NCI-H2171 treated with DMSO at 0.1 percent for 48 hours (cell line): ENCODE data around the gene ARHGAP42.
"Not testable (repeated sequence)": the region's sequence is repeated elsewhere in the genome, so short reads cannot be mapped to it uniquely, and the experiment has no call there.

Source experiments
- DNase-seq: peaks from one replicate; lab custom pipeline; 2025; lab: John Stamatoyannopoulos, UW

The ARHGAP42 gene

DNA sequence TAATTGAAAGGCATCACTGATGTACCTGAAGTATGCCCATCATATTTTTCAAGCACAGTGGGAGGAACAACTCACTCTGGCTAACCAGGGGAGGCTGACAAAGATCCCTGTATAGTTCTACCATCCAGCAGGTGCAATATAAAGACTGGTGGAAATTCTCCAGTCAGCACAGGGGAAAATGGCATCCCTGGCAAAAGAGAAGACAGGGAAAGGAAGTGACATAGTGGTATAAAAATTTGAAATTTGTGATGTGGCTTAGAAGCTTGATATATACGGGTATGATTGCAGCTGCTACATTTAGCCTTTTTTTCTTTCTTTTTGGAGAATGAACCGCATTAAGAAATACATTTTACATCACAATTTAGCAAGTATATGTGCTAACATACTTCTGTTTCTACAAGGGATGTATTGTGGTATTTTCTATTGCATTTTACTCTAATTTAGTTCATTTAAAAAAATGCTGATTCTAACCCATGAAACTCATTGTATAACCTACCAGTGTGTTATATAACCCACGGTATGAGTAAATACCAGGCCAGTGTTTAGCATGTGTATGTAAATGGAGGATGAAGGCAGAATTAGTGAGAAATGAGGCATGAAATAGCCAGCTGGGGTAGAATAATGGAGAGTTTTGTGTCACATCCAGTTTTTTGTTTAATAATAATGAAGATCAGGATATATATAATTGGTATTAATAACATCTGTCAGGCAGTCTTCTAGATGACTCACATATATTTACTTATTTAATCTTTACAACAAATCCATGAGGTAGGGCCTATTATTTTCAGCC lies 186.1 kb downstream of the ARHGAP42 start:
- peak; percentile 76 for DNase-seq

- DNase-seq = peak; percentile 28
Measured at GRCh38 chr11:100874203-100874602, 187.1 kb downstream of the ARHGAP42 start.

DNA sequence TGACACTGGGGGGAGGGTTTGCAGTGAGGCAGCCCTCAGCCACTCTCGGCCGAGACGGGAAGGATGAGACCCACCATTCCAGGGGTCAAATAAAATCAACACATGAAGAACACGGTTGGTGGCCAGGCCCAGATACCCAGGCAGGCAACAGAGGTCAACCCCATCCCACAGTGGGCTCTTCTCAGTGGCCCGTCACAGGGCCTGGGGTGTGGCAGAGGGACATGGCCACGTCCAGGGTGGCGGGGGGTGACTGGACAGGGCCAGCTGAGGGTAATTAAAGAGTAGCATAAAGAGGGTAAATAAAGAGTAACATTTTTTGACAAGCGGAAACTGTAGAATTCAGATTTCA lies 188.4 kb downstream of the ARHGAP42 start:
- DNase-seq = no peak

DNA sequence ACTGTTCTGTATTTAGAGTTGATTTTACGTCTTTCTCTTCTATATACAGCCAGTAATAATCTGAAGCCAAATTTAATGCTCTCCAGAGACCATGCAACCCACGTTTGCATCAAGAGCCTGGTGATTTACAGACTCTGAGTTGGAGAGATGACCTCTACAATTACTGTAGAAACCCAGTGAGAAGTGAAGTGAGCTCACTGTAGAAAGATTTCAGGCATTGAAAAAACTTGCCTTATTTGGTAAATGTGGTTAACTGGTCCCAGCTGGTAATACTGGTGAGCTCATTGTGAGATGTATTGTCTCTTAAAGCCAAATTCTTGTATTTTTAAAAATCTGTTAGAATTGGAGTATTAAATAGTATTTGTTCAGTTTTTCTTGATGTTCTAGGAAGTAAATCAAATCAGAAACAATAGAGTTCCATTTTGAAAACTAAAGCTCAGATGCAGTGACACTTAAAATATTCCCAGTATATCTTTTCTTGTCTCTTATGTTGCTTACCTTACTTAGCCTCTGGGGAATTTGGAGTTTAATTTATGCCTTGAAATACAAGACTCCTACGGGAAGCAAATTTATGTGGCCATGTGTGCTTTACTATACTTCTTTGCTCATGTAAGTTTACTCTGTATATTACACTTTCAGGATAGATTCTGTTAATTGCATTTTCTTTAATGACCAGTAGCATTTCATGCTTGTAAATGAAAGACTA lies 189.9 kb downstream of the ARHGAP42 start:
- peak; percentile 23 for DNase-seq

GRCh38 chr11:100878474-100878873 lies 191.4 kb downstream of the ARHGAP42 start:
- DNase-seq = no peak

GRCh38 chr11:100882957-100883356 lies 195.9 kb downstream of the ARHGAP42 start:
- no peak for DNase-seq

GRCh38 chr11:100883830-100884229 lies 196.7 kb downstream of the ARHGAP42 start:
- DNase-seq = no peak

DNA sequence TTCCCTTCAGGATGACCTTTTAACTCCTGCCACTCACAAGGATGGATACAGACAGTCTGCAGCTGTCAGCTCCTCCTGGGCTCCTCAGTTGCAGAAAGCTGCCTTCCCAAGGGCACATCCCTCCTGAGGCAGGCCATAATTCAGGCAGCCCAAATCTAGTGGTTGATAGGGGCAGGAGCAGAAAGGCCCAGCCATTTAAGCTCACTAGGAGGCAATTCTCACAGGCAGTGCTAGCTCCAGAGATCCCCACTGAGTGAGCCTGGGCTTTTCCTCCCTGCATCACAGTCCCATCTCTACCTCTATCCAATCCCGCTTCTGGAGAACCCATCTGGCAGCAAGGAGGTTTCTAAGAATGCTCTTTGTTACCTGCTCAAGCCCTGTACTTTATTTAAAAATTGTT lies 200.6 kb downstream of the ARHGAP42 start:
- DNase-seq = no peak

GRCh38 chr11:100888836-100889235 lies 201.7 kb downstream of the ARHGAP42 start:
- no peak for DNase-seq

DNA sequence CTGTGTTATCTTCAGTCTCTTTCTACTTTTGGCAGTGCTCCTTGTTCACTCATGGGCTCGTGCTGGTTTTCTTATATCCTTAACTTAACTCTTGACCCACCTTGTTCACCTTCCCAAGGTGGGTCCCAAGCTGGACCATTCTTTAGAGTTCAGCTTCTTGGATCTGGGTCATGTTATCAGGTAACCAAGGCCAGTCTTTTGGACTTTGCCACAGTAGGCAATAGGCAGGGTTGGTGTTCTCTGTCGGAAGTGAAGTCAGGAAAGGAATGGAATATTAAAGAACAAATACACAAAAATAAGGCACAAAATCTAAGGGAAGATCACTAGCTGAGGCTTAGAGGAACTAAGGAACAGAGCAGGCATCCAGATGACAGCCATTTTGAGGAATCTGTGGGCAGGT lies 202.7 kb downstream of the ARHGAP42 start:
- no peak for DNase-seq

DNA sequence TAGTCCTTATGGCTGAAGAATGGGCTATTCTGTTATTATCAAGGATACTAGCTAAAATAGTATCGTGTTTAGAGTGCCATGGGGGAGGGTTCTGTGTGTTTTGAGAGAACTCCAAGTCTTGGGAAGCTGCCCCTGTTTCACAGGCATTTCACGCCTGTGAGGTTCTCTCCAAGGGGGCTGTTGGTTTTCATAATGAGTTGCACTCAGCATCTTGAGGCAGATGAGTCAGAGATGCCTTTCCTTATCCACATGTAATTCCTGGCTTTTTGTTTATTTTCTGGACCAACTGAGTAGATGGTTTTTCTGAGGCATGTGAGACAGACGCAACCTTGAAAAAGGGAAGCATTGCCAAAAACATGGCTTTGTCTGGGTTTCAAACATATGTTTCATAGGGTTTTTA lies 203.7 kb downstream of the ARHGAP42 start:
- DNase-seq = no peak

DNA sequence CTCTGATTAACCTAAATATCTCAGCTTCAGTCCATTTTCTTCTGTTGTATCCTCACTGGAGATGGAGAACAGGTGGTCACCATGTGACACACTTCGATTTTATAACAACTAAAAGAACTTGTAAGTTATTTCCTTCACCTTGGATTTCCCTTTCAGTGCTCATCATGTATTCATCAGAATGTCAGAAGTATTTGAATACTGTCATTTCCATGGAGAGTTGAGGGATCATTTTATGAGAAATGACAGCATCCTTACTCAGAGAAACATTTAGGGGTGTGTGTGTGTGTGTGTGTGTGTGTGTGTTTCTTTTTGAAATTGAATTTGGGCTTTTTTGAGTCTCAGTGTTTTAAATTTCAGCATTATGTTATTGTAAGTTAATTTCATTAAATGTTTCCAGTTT lies 205.8 kb downstream of the ARHGAP42 start:
- no peak for DNase-seq

DNA sequence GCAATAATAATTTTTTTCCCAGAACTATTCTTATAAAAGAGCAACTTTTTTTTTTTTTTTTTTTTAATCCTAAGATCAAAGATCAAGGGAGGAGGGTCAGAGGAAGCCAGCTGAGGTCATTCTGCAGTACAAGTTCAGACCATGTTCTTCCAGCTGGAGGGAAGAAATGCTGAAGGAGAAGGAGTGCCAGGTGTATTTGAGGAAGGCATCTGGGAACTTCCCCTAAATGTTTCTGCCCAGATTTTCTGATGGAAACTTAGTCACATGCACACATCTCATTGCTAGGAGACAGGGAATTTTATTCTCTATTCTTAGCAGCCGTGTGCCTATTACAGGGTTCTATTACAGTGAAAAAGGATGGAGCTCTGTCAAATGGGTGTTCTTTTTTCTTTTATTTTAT lies 208.4 kb downstream of the ARHGAP42 start:
- no peak for DNase-seq

DNA sequence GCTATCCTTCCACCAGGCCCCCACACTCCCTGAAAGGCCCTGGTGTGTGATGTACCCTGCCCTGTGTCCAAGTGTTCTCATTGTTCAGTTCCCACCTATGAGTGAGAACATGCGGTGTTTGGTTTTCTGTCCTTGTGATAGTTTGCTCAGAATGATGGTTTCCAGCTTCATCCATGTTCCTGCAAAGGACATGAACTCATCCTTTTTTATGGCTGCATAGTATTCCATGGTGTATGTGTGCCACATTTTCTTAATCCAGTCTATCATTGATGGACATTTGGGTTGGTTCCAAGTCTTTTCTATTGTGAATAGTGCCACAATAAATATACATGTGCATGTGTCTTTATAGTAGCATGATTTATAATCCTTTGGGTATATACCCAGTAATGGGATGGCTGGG lies 208.9 kb downstream of the ARHGAP42 start:
- DNase-seq = not testable (repeated sequence)

DNA sequence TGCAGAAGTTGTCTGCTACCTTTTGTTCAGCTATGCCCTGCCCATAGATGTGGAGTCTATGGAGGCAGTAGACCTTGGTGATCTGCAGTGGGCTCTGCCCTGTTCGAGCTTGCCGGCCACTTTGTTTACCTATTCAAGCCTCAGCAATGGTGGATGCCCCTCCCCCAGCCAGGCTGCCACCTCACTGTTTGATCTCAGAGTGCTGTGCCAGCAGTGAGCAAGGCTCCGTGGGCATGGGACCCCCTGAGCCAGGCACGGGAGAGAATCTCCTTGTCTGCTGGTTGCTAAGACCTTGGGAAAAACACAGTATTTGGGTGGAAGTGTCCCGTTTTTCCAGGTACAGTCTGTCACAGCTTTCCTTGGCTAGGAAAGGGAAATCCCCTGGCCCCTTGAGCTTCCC lies 214.4 kb downstream of the ARHGAP42 start:
- DNase-seq = not testable (repeated sequence)

DNA sequence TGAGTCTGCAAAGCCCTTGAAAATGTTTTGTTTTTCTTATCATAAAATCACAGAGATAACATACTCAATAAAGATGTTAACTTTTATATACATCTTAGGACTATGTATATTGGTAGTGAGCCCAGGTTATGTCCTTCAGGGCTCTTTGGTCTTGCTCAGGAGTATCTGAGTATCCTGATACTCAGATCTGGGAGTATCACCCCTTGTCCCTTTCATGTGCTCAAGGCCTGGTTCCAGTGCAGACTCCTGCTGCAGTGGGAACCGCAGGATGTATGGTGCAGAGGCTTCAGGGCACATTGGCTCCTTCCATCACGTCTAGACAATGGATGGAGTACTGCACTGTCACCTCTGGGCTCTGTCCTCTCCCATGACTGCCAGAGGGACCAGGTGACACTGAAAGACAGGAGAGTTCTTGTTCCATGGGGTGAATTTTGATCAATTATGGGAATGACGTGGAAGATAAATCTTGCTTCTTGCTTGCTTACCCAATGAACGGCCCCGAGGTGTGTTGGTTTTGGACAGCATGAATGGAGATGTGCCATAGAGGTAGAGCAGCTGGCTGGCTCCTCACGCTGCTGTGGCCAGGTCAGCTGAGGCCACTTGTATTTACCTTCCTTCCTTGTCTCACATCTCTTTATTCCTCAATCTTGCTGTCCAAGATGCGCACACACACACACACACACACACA lies 215.5 kb downstream of the ARHGAP42 start:
- no peak for DNase-seq

DNA sequence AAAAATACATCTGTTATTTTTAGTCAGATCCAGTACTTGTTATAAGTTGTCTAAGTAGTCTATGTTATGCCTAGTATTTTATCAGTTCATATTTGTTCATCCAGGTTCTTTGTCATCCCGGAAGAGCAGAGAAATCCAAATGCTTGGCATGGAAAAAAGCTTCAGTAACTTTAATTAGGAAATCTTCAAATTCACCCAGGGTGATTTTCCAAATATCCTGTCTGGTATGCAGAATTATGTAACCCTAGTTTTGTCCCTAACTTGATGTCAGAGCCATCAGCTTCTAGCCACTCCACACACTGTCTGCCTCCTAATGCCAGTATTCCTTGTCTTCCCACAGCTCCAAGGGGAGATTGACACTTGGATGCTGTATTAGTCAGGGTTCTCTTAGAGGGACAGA lies 216.2 kb downstream of the ARHGAP42 start:
- no peak for DNase-seq

DNA sequence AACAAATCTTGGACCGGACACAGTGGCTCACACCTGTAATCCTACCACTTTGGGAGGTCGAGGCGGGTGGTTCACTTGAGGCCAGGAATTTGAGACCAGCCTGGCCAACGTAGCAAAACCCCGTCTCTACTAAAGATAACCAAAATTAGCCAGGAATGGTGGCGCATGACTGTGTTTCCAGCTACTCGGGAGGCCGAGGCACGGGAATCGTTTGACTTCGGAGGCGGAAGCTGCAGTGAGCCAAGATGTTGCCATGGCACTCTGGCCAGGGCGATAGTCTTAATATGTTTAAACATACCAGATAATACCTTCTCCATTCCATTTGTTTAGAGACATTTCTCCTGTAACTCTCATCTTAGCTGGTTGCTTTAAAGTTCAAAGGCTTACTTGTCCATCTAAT lies 218.6 kb downstream of the ARHGAP42 start:
- DNase-seq = no peak

- DNase-seq = no peak
Measured at GRCh38 chr11:100908746-100909145, 221.7 kb downstream of the ARHGAP42 start.

GRCh38 chr11:100910808-100911207 lies 223.7 kb downstream of the ARHGAP42 start:
- DNase-seq = no peak

DNA sequence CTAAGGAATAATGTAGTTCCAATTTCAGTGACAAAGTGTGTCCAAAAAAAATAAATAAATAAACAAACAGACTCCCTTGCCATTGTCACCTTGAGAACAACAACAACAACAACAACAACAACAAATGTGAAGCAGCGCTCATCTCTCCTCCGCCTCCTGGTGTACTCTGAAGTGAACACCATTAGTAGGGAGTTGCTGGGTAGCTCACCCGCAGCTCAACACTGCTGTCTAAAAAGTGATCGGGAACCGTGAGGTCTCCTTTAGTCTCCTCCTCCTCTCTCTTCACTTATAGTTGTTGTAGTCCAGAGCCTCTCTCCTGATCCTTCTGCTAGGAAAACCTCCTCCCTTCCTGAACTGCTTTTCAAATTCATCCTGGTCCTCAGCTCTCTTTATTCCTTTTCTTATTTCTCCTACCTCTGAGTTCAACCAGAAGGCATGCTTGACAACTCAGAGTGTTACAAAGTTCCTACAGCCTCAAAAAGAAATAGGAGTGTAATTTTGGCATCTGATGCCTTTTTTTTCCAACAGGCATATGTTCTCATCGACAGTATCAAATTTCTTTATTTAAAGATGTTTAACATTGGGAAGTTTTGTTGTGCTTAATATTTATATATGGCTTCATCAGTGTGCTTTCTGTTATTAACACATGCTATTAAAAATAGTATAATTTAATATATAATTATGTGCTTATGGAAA lies 227.5 kb downstream of the ARHGAP42 start:
- peak; percentile 53 for DNase-seq
